HCT116 (cell line): ENCODE results near the gene SWAP70.

Source experiments
- CEBPB ChIP-seq: IDR thresholded peaks from 2 replicates; pipeline ENCODE4 v1.6.1; 2012; ENCODE audit warnings: low read depth
- EZH2 ChIP-seq: fragments of 200-600 bp; sonication (generic); IDR thresholded peaks from 2 replicates; pipeline ENCODE4 v1.6.1; 2017; ENCODE audit warnings: antibody characterized with exemption, mixed run types
- EZH2phosphoT487 ChIP-seq: fragments of 200-600 bp; IDR thresholded peaks from 2 replicates; pipeline ENCODE4 v1.6.1; 2018; ENCODE audit warnings: antibody characterized with exemption, borderline replicate concordance
- FOSL1 ChIP-seq: IDR thresholded peaks from 2 replicates; pipeline ENCODE4 v1.6.1; 2012; ENCODE audit warnings: low read depth
- POLR2A ChIP-seq: IDR thresholded peaks from 2 replicates; pipeline ENCODE4 v1.7.0; 2011; ENCODE audit warnings: borderline replicate concordance; ENCODE audit not compliant: insufficient read depth, insufficient read length; ENCODE audit errors: extremely low read depth
- POLR2AphosphoS5 ChIP-seq: IDR thresholded peaks from 2 replicates; pipeline ENCODE4 v1.6.1; 2011; ENCODE audit warnings: mild to moderate bottlenecking, low read depth, low read length, moderate library complexity
- SIN3A ChIP-seq: IDR thresholded peaks from 2 replicates; pipeline ENCODE4 v1.6.1; 2012; ENCODE audit warnings: low read depth
- SP1 ChIP-seq: IDR thresholded peaks from 2 replicates; pipeline ENCODE4 v1.6.1; 2012; ENCODE audit warnings: low read depth
- TCF7L2 ChIP-seq: IDR thresholded peaks from 2 replicates; pipeline ENCODE4 v1.7.0; 2011; ENCODE audit warnings: borderline replicate concordance, inconsistent platforms; ENCODE audit not compliant: insufficient read depth, insufficient read length; ENCODE audit errors: extremely low read depth
- YY1 ChIP-seq: IDR thresholded peaks from 2 replicates; pipeline ENCODE4 v1.6.1; 2011; ENCODE audit warnings: low read length, low read depth, moderate library complexity, mild to moderate bottlenecking; ENCODE audit not compliant: insufficient replicate concordance; ENCODE audit errors: extremely low read depth
- ZNF274 ChIP-seq: fragments of 200-500 bp; sonication (Bioruptor generic); IDR thresholded peaks from 2 replicates; pipeline ENCODE4 v1.6.1; 2014; ENCODE audit warnings: mild to moderate bottlenecking, low read depth, low read length, inconsistent platforms
- TF ChIP-seq, protein P1 (sequence below), 3 experiments: fragments of 200-600 bp in 1 of 3; sonication (generic) in 1 of 3; IDR thresholded peaks in 2 of 3; conservative IDR thresholded peaks in 1 of 3; 2 replicates each; pipeline ENCODE4 v1.5.1; 2012 to 2017; ENCODE audit warnings: low read depth in 2 of 3, low read length in 2 of 3, antibody characterized with exemption in 1 of 3, borderline replicate concordance in 1 of 3, control low read depth in 1 of 3, mild to moderate bottlenecking in 1 of 3, mixed read lengths in 1 of 3, mixed run types in 1 of 3, moderate library complexity in 1 of 3; ENCODE audit not compliant: insufficient read depth in 1 of 3

GRCh38 chr11:9765320-9766101, 101.6 kb downstream of the SWAP70 start:
- no peak for TF ChIP-seq CEBPB
- TF ChIP-seq, protein P1, sequence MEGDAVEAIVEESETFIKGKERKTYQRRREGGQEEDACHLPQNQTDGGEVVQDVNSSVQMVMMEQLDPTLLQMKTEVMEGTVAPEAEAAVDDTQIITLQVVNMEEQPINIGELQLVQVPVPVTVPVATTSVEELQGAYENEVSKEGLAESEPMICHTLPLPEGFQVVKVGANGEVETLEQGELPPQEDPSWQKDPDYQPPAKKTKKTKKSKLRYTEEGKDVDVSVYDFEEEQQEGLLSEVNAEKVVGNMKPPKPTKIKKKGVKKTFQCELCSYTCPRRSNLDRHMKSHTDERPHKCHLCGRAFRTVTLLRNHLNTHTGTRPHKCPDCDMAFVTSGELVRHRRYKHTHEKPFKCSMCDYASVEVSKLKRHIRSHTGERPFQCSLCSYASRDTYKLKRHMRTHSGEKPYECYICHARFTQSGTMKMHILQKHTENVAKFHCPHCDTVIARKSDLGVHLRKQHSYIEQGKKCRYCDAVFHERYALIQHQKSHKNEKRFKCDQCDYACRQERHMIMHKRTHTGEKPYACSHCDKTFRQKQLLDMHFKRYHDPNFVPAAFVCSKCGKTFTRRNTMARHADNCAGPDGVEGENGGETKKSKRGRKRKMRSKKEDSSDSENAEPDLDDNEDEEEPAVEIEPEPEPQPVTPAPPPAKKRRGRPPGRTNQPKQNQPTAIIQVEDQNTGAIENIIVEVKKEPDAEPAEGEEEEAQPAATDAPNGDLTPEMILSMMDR (IDR thresholded peaks at IDR 0.05 in 2 of 3, conservative IDR thresholded peaks at IDR 0.05 in 1 of 3; ENCODE audit: borderline replicate concordance in 1 of 3, insufficient read depth in 1 of 3, low read depth in 2 of 3, low read length in 2 of 3): no peak
- TF ChIP-seq TCF7L2: no peak
- TF ChIP-seq EZH2: no peak
- no peak for TF ChIP-seq POLR2A
- no peak for TF ChIP-seq SIN3A
- TF ChIP-seq FOSL1: no peak
- no peak for TF ChIP-seq YY1
- no peak for TF ChIP-seq ZNF274
- TF ChIP-seq POLR2AphosphoS5: no peak
- no peak for TF ChIP-seq EZH2phosphoT487
- no peak for TF ChIP-seq SP1
